HG03354 (cell line): ENCODE measurements around the gene NCKAP5L.
"Not testable (repeated sequence)": the region's sequence is repeated elsewhere in the genome, so short reads cannot be mapped to it uniquely, and the experiment has no call there.

ENCODE experiments used
- ATAC-seq: cut with Tn5 transposase; IDR thresholded peaks from one replicate; pipeline ENCODE4 v1.9.1; 2021; ENCODE audit warnings: mild to moderate bottlenecking; ENCODE audit not compliant: unreplicated experiment, poor library complexity, severe bottlenecking

The NCKAP5L gene, protein sequence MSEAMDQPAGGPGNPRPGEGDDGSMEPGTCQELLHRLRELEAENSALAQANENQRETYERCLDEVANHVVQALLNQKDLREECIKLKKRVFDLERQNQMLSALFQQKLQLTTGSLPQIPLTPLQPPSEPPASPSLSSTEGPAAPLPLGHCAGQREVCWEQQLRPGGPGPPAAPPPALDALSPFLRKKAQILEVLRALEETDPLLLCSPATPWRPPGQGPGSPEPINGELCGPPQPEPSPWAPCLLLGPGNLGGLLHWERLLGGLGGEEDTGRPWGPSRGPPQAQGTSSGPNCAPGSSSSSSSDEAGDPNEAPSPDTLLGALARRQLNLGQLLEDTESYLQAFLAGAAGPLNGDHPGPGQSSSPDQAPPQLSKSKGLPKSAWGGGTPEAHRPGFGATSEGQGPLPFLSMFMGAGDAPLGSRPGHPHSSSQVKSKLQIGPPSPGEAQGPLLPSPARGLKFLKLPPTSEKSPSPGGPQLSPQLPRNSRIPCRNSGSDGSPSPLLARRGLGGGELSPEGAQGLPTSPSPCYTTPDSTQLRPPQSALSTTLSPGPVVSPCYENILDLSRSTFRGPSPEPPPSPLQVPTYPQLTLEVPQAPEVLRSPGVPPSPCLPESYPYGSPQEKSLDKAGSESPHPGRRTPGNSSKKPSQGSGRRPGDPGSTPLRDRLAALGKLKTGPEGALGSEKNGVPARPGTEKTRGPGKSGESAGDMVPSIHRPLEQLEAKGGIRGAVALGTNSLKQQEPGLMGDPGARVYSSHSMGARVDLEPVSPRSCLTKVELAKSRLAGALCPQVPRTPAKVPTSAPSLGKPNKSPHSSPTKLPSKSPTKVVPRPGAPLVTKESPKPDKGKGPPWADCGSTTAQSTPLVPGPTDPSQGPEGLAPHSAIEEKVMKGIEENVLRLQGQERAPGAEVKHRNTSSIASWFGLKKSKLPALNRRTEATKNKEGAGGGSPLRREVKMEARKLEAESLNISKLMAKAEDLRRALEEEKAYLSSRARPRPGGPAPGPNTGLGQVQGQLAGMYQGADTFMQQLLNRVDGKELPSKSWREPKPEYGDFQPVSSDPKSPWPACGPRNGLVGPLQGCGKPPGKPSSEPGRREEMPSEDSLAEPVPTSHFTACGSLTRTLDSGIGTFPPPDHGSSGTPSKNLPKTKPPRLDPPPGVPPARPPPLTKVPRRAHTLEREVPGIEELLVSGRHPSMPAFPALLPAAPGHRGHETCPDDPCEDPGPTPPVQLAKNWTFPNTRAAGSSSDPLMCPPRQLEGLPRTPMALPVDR (N-terminal part only)

GRCh38 chr12:49828133-49829091, at the start of gene NCKAP5L:
Gene NCKAP5L (minus strand): TSS chr12:49828413. CDS start chr12:49804044, 24,369 bp downstream.
- peak; percentile 87 for ATAC-seq

GRCh38 chr12:49877066-49877465, 48.9 kb upstream of the NCKAP5L start:
- ATAC-seq, result no peak

DNA sequence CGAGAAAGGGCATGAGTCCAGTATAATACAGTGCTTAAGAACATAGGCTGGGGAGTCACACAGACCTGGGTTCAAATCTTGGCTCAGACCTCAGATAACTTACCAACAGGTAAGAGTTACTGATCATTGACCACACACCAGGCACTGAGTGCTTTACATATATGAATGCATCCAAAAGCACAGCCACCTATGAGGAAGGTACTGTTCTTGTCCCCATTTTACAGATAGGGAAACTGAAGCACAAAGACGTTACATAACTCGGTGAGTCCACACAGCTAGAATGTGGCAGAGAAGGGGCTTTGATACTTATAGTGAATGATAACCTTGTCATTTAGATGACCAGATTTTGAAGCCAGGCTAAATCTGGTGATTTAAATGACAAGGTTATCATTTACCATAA, 47.9 kb upstream of the NCKAP5L start:
- no peak for ATAC-seq

GRCh38 chr12:49875115-49875720, 47.0 kb upstream of the NCKAP5L start:
- ATAC-seq, result no peak

DNA sequence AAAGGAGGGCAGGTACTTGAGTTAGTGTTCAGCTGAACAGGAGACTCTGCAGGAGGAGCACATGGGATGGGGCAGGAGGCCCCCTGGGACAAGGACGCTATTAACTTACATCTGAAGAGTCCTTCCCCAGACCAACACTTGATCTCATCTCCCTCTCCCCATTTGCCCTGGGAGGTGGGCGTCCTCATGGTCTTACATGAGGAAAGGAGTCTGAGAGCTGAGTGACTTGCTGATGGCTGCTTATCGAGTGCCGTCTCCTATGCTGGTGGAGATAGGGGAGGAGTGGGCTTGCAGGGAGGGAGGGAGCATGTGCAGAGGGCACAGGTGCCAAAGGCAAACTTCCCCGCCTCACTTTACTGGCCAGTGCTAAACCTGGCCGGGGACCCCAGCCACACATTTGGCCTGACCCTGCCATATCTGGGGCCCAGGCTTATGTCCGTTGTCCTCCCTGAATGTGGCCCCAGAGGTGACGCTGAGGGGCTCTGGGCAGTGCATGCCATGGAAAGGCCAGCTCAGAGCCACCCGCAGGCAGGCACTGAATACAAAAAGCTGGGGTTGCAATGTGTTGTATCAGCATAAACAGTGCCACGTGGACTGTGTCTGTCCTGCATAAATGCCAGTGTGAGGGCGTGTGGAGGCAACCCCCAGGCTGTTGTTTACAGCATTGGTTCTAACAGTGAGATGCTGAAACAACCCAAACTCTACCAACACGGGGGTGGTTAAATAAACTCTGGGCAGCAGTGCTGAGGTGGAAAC, 46.1 kb upstream of the NCKAP5L start:
- ATAC-seq, result no peak

DNA sequence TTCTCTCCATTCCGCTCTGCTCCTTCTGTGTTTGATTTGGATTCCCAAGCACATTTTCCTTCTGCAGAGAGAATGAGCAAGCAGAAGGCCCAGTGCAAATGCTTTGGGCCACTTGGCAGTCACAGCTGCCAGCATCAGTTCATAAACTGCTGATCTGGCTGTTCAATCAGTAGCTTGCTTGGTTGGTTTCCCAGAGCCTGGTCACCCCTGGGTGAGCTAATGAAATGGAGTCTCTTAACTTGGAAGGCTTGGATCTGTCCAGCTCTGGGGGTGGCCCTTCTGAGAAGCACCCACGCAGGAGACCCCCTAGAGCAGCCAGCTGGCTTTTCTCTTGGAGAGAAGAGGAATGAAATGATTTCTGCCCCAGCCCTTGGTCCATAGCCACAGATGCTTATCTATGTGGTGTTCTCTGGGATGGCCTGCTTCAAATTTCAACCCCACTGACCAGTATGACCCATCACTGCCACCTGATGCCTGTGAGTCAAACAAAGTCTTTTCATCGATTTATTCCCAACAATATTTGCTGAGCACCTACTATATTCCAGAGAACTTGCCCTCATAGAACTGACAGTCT, 45.2 kb upstream of the NCKAP5L start:
- ATAC-seq, result no peak

GRCh38 chr12:49872781-49873181, 44.6 kb upstream of the NCKAP5L start:
- no peak for ATAC-seq

DNA sequence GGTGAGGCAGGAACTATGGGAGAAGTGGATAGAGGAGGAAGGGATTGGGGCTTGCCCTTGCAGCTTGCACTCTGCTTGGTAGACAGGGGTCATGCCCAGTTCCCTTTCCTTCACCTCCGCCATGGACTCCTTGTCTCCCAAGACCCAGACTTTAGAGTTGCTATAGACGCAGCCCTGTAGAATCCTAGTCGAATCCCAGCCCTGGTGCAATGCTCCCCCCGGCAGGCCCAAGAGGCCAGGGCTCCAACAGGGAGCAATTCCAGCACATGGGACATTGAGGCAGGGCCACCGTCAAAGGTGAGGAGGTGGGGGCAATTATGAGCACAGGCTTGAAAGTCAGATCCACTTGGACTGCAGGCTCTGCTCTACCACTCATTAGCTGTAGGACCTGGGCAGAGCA, 44.2 kb upstream of the NCKAP5L start:
- ATAC-seq, result no peak

- not testable (repeated sequence) for ATAC-seq
These were observed 43.6 kb upstream of the NCKAP5L start for GRCh38 chr12:49871811-49872251.

DNA sequence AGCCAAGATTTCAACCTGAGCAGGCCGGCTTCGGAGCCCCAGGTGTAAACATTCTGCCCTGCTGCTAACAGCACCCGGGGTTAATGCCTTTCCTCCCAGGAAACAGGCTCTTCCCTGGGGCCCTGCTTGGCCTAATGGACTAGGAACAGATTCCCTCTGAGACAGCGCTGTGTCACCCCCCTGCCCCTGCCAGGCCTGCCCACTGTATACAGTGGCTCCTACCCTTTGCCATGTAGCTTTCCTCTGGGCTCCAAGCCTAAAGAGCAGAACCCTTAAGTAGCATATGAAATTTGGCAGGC, 43.0 kb upstream of the NCKAP5L start:
- ATAC-seq, result no peak

DNA sequence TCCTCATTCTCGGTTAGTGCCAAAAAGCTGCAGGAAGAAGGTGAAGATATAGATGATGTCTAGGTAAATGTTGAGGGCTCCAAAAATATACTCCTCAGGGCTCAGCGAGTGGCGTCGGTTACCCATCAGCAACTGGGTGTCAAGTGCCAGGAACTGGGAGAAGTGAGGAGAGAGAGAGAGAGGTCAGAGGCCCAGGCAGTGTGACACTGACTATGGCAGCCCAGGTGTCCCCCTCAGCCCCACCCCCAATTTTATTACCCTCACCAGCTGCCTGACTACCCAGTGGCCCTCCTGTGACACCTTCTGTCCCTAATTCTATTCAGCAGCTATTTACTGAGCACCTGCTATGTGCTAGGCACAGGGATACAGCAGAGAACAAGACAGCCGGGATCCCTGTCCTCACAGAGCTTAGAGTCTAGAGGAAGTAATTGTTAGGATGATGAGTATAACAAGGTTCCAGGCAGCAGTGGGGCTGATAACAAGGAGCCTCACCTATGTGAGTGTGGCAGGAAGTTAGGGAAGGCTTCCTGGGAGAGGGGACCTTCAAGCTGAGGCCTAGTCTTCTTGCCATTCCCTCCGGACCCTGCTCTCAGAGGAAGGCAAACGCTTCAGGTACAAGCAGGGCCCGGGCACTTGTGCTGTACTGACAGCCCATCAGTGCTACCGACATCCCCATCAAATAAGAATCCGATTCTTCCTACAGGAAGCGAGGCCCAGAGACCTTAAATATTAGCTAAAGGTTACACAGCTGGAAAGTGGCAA, 42.5 kb upstream of the NCKAP5L start:
- ATAC-seq, result no peak

DNA sequence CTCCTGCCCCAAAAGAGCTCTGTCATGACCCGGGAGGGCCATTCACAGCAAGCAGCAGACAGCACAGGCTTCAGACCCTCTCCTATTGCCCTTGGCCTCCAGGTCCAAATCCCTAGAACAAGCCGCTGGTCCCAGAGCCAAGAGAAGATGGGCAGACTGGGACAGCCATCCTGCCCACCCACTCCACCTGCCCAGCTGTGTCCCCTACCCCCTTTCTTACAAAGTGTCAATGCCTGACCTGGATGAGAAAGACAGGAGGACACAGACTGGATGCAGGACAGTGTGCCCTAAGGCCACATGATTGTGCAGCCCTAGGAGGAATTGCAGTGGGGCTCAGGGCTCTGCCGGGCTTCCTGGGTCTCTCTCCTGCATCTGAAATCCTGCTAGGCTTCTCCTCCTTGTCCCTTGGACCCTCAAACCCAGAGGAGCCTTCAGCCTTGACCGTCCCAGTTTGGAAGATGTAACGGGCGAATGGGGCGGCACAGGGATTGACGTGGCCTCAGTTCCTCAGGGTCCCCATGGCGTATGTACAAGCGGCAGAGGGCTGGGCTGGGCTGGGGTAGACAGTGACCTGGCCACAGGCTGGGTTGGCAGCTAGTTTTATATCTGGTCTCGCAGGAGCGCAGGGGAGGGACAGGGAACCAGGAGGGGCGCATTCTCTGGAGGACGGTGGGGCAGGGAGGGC, 41.7 kb upstream of the NCKAP5L start:
- ATAC-seq, result no peak

GRCh38 chr12:49868952-49869815, 41.0 kb upstream of the NCKAP5L start:
- ATAC-seq, result no peak

GRCh38 chr12:49868449-49868848, 40.2 kb upstream of the NCKAP5L start:
- no peak for ATAC-seq

DNA sequence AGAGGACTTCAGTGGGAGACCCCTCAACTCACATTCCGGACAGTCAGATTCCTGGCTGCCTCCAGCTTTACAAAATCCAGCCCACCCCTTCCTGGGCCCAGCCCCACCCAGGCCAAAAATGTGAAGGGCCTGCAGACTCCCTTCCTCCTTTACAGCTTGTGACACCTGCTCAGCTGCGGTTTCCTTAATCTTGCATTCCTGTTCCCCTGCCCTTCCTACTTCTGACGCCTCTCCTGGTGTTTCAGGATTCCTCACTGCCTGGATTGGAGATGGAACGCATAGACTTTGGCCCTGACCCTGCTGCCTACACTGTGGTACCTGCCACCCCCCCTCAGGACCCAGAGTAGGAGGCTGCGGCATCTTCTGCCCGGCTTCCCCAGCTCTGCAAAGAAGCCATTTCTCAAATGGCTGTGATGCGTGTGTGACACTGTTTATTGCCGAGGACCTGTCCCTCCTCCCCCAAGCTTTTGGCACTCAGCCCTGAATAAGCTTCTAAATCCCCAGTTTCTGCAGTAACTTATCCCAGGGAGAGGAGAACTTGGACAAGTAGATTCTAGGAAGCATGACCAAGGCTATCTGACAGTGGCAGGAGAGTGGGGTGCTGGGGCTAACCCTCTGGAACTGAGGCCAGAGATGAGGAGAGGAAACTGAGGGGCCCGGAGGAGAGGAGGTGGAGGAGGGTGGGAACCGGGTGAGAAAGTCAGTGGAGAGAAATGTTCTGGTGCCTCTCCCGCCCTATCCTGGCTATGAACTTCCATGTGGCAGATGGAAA, 39.5 kb upstream of the NCKAP5L start:
- ATAC-seq, result no peak
